Esophagus muscularis mucosa (tissue), 4 donors: ENCODE results near the gene ARID1B. TPM values are rescaled to one million over a fixed set of nuclear protein-coding genes. Genes with fewer than 3 reads are reported as not detected.
A peak's percentile ranks its signal among the peaks of the same experiment; 100 is the strongest.

ENCODE experiments used
- DNase-seq: peaks from one replicate; pipeline ENCODE4 v3.0.0-alpha.2; 2017; ENCODE audit errors: extremely low spot score
- H3K27ac ChIP-seq, 4 donors: fragments of 200-600 bp; sonication (generic); replicated peaks in 1 of 4; 1 replicate in 3 of 4; 2 replicates in 1 of 4; pipeline ENCODE4 v1.5.1; 2016 to 2019; ENCODE audit warnings: mild to moderate bottlenecking in 1 of 4
- H3K27me3 ChIP-seq, 4 donors: fragments of 200-600 bp; sonication (generic); one replicate each; pipeline versions ENCODE4 v1.5.1 to v1.6.0; 2016 to 2019
- H3K36me3 ChIP-seq, 4 donors: fragments of 200-600 bp; sonication (generic); one replicate each; pipeline ENCODE4 v1.5.1; 2016 to 2019
- H3K4me1 ChIP-seq, 4 donors: fragments of 200-600 bp; sonication (generic); one replicate each; pipeline ENCODE4 v1.5.1; 2016 to 2019
- H3K4me3 ChIP-seq, 4 donors: fragments of 200-600 bp; sonication (generic); 1 replicate in 2 of 4; 2 replicates in 2 of 4; pipeline ENCODE4 v1.5.1; 2016 to 2019; ENCODE audit warnings: mild to moderate bottlenecking in 4 of 4, moderate library complexity in 1 of 4
- H3K9me3 ChIP-seq, 4 donors: fragments of 200-600 bp; sonication (generic); 1 replicate in 3 of 4; 2 replicates in 1 of 4; pipeline ENCODE4 v1.5.1; 2016 to 2019
- EP300 ChIP-seq: sonication (generic); formaldehyde crosslinking; IDR thresholded peaks from one replicate; pipeline ENCODE4 v1.6.1; 2017; ENCODE audit warnings: antibody characterized with exemption
- POLR2A ChIP-seq: fragments of 450-650 bp; IDR thresholded peaks from one replicate; pipeline ENCODE4 v1.6.1; 2017; ENCODE audit warnings: antibody characterized with exemption, moderate library complexity, mild to moderate bottlenecking, low read depth
- POLR2AphosphoS5 ChIP-seq, 2 donors: sonication (generic); formaldehyde crosslinking; IDR thresholded peaks; one replicate each; pipeline ENCODE4 v1.6.1; 2017; ENCODE audit warnings: antibody characterized with exemption in 2 of 2
- WGBS: methylation state at CpG from one replicate; pipeline ENCODE4 v1.1.5; 2018; 5-methylcytosine and 5-hydroxymethylcytosine counted together
- intact Hi-C: fragments of 100-400 bp; cut with DNase I; formaldehyde crosslinking; loops from one replicate; pipeline ENCODE4 v1.15.1; 2023
- total RNA-seq, 4 donors: library from RNA; depleted of rRNA; stranded (reverse); fragments of >200 nt; gene quantifications; one replicate each; pipeline versions ENCODE4 v1.1.0 to v1.2.1, GENCODE V29; 2016
- TF ChIP-seq, protein P1 (sequence below), 3 experiments: fragments of 200-600 bp in 2 of 3; fragments of 450-650 bp in 1 of 3; sonication (generic) in 2 of 3; IDR thresholded peaks; one replicate each; pipeline ENCODE4 v1.5.1; 2017 to 2019; ENCODE audit warnings: antibody characterized with exemption in 3 of 3, mild to moderate bottlenecking in 2 of 3, moderate library complexity in 1 of 3

The ARID1B gene
- total RNA-seq, 4 donors from 2014 or later = 55.0 to 87.2 (median 72.7) TPM

- TF ChIP-seq POLR2AphosphoS5 (IDR thresholded peaks at IDR 0.05) (peak in 1 of 2 donors; percentile 39), EP300 (no peak)
- TF ChIP-seq, protein P1, sequence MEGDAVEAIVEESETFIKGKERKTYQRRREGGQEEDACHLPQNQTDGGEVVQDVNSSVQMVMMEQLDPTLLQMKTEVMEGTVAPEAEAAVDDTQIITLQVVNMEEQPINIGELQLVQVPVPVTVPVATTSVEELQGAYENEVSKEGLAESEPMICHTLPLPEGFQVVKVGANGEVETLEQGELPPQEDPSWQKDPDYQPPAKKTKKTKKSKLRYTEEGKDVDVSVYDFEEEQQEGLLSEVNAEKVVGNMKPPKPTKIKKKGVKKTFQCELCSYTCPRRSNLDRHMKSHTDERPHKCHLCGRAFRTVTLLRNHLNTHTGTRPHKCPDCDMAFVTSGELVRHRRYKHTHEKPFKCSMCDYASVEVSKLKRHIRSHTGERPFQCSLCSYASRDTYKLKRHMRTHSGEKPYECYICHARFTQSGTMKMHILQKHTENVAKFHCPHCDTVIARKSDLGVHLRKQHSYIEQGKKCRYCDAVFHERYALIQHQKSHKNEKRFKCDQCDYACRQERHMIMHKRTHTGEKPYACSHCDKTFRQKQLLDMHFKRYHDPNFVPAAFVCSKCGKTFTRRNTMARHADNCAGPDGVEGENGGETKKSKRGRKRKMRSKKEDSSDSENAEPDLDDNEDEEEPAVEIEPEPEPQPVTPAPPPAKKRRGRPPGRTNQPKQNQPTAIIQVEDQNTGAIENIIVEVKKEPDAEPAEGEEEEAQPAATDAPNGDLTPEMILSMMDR (IDR thresholded peaks at IDR 0.05) = no peak
- H3K27ac ChIP-seq = peak overlapping the region; percentile 50 to 63 (median 56)
- H3K9me3 ChIP-seq = no peaks in the 10 kb centered on the region
- intact Hi-C loops = no loop called here
- no peaks in the 10 kb centered on the region for H3K27me3 ChIP-seq
- H3K4me1 ChIP-seq = peaks cover 17 to 36% (median 30%) of the 10 kb centered on the region in 4 donors
- DNase-seq = peak; percentile 68
- H3K4me3 ChIP-seq = no peak overlapping the region
- H3K36me3 ChIP-seq = peaks cover 0 to 4% (median 0%) of the 10 kb centered on the region in 4 donors
- 30% methylated on average over 6 of the region's 6 CpGs for WGBS
Measured at GRCh38 chr6:157107915-157108651, 330.9 kb downstream of the ARID1B start.

- no peak for DNase-seq
- WGBS = 72% methylated on average over 7 of the region's 7 CpGs
- peak overlapping the region; percentile 50 to 63 (median 56) for H3K27ac ChIP-seq
- TF ChIP-seq EP300 (no peak), POLR2AphosphoS5 (IDR thresholded peaks at IDR 0.05) (no peak), POLR2A (no peak)
- TF ChIP-seq, protein P1 (IDR thresholded peaks at IDR 0.05) = no peak
- H3K36me3 ChIP-seq = peaks cover 0 to 8% (median 2%) of the 10 kb centered on the region in 4 donors
- intact Hi-C loops = no loop called here
- H3K4me3 ChIP-seq = no peak overlapping the region
- peaks cover 17 to 36% (median 30%) of the 10 kb centered on the region in 4 donors for H3K4me1 ChIP-seq
- no peaks in the 10 kb centered on the region for H3K9me3 ChIP-seq
- no peaks in the 10 kb centered on the region for H3K27me3 ChIP-seq
Measured at GRCh38 chr6:157108923-157109322, 331.7 kb downstream of the ARID1B start.

DNA sequence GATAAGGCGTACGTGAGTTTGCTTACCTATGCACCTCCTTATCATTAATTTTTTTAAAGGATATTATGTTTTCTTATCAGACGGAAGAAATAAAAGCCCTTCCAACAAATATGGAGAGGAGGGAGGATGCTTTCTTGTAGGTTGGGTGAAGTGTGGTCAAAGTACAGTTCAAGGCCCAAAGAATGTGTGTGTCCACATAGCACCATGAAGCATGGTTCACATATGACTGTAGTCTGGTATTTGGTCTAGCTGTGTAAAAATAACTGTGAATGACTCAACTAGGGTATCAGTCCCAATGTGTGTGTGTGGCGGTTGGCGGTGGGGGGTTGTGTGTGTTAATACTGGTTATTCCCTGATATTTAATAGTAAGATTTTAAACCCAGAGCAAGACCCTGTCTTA lies 333.4 kb downstream of the ARID1B start:
- TF ChIP-seq POLR2AphosphoS5 (IDR thresholded peaks at IDR 0.05) (no peak), POLR2A (no peak), EP300 (no peak)
- TF ChIP-seq, protein P1 (IDR thresholded peaks at IDR 0.05) = no peak
- 98% methylated on average over 5 of the region's 5 CpGs for WGBS
- Histone ChIP-seq H3K4me3 (no peak overlapping the region), H3K36me3 (peaks cover 0 to 14% (median 2%) of the 10 kb centered on the region in 4 donors), H3K4me1 (peaks cover 17 to 36% (median 28%) of the 10 kb centered on the region in 4 donors), H3K27me3 (no peaks in the 10 kb centered on the region), H3K9me3 (no peaks in the 10 kb centered on the region), H3K27ac (no peak overlapping the region)
- DNase-seq = no peak
- intact Hi-C loops = no loop called here

DNA sequence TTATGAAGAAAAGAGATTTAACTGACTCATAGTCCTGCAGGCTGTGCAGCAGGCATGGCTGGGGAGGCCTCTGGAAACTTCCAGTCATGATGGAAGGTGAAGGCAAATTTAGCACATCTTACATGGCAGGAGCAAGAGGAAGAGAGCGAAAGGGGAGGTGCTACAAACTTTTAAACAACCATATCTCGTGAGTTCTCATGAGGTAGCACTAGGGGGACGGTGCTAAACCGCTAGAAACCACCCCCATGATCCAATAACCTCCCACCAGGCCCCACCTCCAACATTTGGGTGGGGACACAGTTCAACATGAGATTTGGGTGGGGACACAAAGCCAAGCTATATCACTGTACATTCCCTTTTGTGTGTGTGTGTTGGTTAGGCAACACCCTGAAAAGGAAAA lies 336.2 kb downstream of the ARID1B start:
- WGBS = 94% methylated on average over 4 of the region's 4 CpGs
- TF ChIP-seq EP300 = no peak
- TF ChIP-seq POLR2A = no peak
- no peak for TF ChIP-seq POLR2AphosphoS5 (IDR thresholded peaks at IDR 0.05)
- TF ChIP-seq, protein P1 (IDR thresholded peaks at IDR 0.05) = no peak
- intact Hi-C loops = no loop called here
- no peak overlapping the region for H3K27ac ChIP-seq
- no peaks in the 10 kb centered on the region for H3K27me3 ChIP-seq
- H3K9me3 ChIP-seq = no peaks in the 10 kb centered on the region
- H3K4me3 ChIP-seq = no peak overlapping the region
- peaks cover 6 to 21% (median 19%) of the 10 kb centered on the region in 4 donors for H3K4me1 ChIP-seq
- peaks cover 0 to 14% (median 2%) of the 10 kb centered on the region in 4 donors for H3K36me3 ChIP-seq
- no peak for DNase-seq
